DMS53 treated with DMSO at 0.1 percent for 48 hours (cell line): ENCODE measurements around the gene EYS.

ENCODE experiments used
- DNase-seq: peaks from one replicate; lab custom pipeline; 2025; ENCODE audit not compliant: unreplicated experiment; lab: John Stamatoyannopoulos, UW

EYS gene

GRCh38 chr6:65707126-65707826 lies at the start of gene EYS:
Gene EYS, minus strand, starts transcription at chr6:65707226. Its CDS starts 211,816 bp downstream, at chr6:65495410.
- DNase-seq, result no peak

- DNase-seq, result no peak
These were observed 39.3 kb upstream of the EYS start for GRCh38 chr6:65746302-65746701.

- no peak for DNase-seq
These were observed 38.6 kb upstream of the EYS start for GRCh38 chr6:65745614-65746013.

GRCh38 chr6:65728879-65729479 lies 22.0 kb upstream of the EYS start:
- DNase-seq, result no peak

- no peak for DNase-seq
These were observed 12.1 kb upstream of the EYS start for GRCh38 chr6:65719101-65719500.

GRCh38 chr6:65711531-65711930 lies 4.5 kb upstream of the EYS start:
- no peak for DNase-seq

GRCh38 chr6:65709099-65709830 lies 2.2 kb upstream of the EYS start:
- no peak for DNase-seq

- no peak for DNase-seq
These were observed 1.1 kb upstream of the EYS start for GRCh38 chr6:65708162-65708561.

GRCh38 chr6:65706436-65706835 lies 590 bp downstream of the EYS start:
- peak; percentile 47 for DNase-seq

GRCh38 chr6:65701325-65701724 lies 5.7 kb downstream of the EYS start:
- no peak for DNase-seq

- no peak for DNase-seq
These were observed 6.5 kb downstream of the EYS start for GRCh38 chr6:65700561-65700960.

- no peak for DNase-seq
These were observed 14.9 kb downstream of the EYS start for GRCh38 chr6:65692109-65692508.

GRCh38 chr6:65680232-65680631 lies 26.8 kb downstream of the EYS start:
- no peak for DNase-seq

- DNase-seq, result peak; percentile 5
These were observed 35.1 kb downstream of the EYS start for GRCh38 chr6:65671922-65672321.

GRCh38 chr6:65667916-65668656 lies 38.9 kb downstream of the EYS start:
- DNase-seq, result no peak

- no peak for DNase-seq
These were observed 56.9 kb downstream of the EYS start for GRCh38 chr6:65650086-65650485.

GRCh38 chr6:65649392-65649791 lies 57.6 kb downstream of the EYS start:
- no peak for DNase-seq

- no peak for DNase-seq
These were observed 60.5 kb downstream of the EYS start for GRCh38 chr6:65646544-65646943.

GRCh38 chr6:65642776-65643175 lies 64.2 kb downstream of the EYS start:
- no peak for DNase-seq

- peak; percentile 33 for DNase-seq
These were observed 68.8 kb downstream of the EYS start for GRCh38 chr6:65638047-65638831.
